ENCODE results near the gene SPATA9.

DNA sequence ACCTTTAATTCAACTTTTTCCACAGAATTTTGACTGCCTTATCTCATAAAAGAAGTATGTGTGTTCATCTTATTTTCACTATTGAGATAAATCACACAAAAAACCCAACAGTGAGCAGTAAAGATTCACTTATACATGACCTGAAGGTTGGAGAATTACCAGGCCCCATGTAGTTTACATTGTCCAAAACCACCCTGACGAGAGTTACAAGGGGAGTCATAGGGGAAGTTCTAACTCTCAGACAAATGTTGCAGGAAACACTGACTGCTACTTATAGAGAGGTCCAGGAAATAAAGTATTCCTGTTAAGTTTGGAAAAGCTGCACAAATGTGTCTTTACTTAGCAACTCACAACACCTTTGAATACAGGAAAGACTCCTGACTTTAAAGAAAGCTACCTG is 14.1 kb downstream of the SPATA9 start:
- TF ChIP-seq JUN (IDR thresholded peaks at IDR 0.05; ENCODE audit: low read depth, low read length), result no peak
- TF ChIP-seq TCF12 (IDR thresholded peaks at IDR 0.05; ENCODE audit: low read depth, low read length), result no peak
- no peak for TF ChIP-seq MAFK (IDR thresholded peaks at IDR 0.05; ENCODE audit: low read depth, low read length)
- no peak for TF ChIP-seq SP1 (IDR thresholded peaks at IDR 0.05; ENCODE audit: low read depth, low read length)
- no peak for TF ChIP-seq POLR2A (IDR thresholded peaks at IDR 0.05; ENCODE audit: control extremely low read depth in 1 of 2, low read depth in 2 of 2, low read length in 2 of 2)
- TF ChIP-seq SIN3A (conservative IDR thresholded peaks at IDR 0.05 in 1 of 2, IDR thresholded peaks at IDR 0.05 in 1 of 2; ENCODE audit: low read depth in 1 of 2, low read length in 2 of 2), result no peak
- no peak for TF ChIP-seq POLR2AphosphoS5 (IDR thresholded peaks at IDR 0.05; ENCODE audit: low read depth, low read length)
- TF ChIP-seq CTCF (IDR thresholded peaks at IDR 0.05; ENCODE audit: control extremely low read depth in 1 of 3, insufficient read depth in 1 of 3, low read depth in 1 of 3, low read length in 3 of 3), result no peak
- TF ChIP-seq MAX (IDR thresholded peaks at IDR 0.05), result no peak
- no peak for TF ChIP-seq SP2 (IDR thresholded peaks at IDR 0.05; ENCODE audit: low read length)
- TF ChIP-seq EGR1 (IDR thresholded peaks at IDR 0.05; ENCODE audit: borderline replicate concordance, low read depth, low read length), result no peak
- no peak for TF ChIP-seq HDAC6 (IDR thresholded peaks at IDR 0.05; ENCODE audit: low read depth, low read length)
- TF ChIP-seq GTF2F1 (IDR thresholded peaks at IDR 0.05; ENCODE audit: borderline replicate concordance, low read depth, low read length), result no peak
